Activated CD4-positive, alpha-beta memory T cell treated with anti-CD3 and anti-CD28 coated beads, Interleukin-2, amount 10 ng/mL, durations not matched to agents 7 days and 5 days (primary cell): Measurements from ENCODE around the gene CSAG1. TPM values are rescaled to one million over a fixed set of nuclear protein-coding genes. Genes with fewer than 3 reads are reported as not detected.
"Not testable (repeated sequence)": the region's sequence is repeated elsewhere in the genome, so short reads cannot be mapped to it uniquely, and the experiment has no call there.

Experiments used
- CTCF ChIA-PET: fragments of 350-600 bp; sonication (Branson Sonifier 250); formaldehyde crosslinking; loops from one replicate; lab custom pipeline; 2021; ENCODE audit warnings: antibody characterized with exemption, inconsistent platforms; lab: Charles Lee
- POLR2A ChIA-PET: fragments of 350-600 bp; sonication (Branson Sonifier 250); formaldehyde crosslinking; loops from one replicate; lab custom pipeline; 2021; ENCODE audit warnings: antibody characterized with exemption; lab: Charles Lee
- DNase-seq: peaks from one replicate; pipeline ENCODE4 v3.0.0-alpha.2; 2020
- H3K27ac Mint-ChIP-seq: one replicate; pipeline ENCODE4 v1.8.0; 2021; ENCODE audit warnings: mild to moderate bottlenecking, mixed read lengths
- H3K27me3 Mint-ChIP-seq: one replicate; pipeline ENCODE4 v1.8.0; 2021; ENCODE audit warnings: mixed read lengths
- H3K36me3 Mint-ChIP-seq: one replicate; pipeline ENCODE4 v1.8.0; 2021; ENCODE audit warnings: low read depth, mixed read lengths
- H3K4me1 Mint-ChIP-seq: one replicate; pipeline ENCODE4 v1.8.0; 2021; ENCODE audit warnings: mixed read lengths
- H3K4me3 Mint-ChIP-seq: one replicate; pipeline ENCODE4 v1.8.0; 2021; ENCODE audit warnings: mild to moderate bottlenecking, mixed read lengths
- H3K9me3 Mint-ChIP-seq: one replicate; pipeline ENCODE4 v1.8.0; 2021; ENCODE audit warnings: mixed read lengths
- total RNA-seq, 2 experiments: library from RNA; stranded (reverse); gene quantifications; one replicate each; pipeline ENCODE4 v1.2.3, GENCODE V29; 2021

Gene CSAG1, protein sequence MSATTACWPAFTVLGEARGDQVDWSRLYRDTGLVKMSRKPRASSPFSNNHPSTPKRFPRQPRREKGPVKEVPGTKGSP
- not detected for total RNA-seq

DNA sequence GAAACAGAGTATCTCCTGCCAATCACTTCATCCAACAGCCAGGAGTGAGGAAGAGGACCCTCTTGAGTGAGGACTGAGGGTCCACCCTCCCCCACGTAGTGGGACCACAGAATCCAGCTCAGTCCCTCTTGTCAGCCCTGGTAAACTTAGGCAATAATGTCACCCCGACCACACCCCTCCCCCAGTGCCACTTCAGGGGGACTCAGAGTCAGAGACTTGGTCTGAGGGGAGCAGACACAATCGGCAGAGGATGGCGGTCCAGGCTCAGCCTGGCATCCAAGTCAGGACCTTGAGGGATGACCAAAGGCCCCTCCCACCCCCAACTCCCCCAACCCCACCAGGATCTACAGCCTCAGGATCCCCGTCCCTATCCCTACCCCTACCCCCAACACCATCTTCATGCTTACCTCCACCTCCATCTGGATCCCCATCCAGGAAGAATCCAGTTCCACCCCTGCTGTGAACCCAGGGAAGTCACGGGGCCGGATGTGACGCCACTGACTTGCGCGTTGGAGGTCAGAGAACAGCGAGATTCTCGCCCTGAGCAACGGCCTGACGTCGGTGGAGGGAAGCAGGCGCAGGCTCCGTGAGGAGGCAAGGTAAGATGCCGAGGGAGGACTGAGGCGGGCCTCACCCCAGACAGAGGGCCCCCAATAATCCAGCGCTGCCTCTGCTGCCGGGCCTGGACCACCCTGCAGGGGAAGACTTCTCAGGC lies at the start of gene CSAG1, which contains the start of gene MAGEA12:
Gene CSAG1, minus strand, starts transcription at position 461 of the 715 bp plus-strand sequence. CDS start 1,261 bp downstream, outside the sequence.
Gene MAGEA12, plus strand, starts transcription at position 497 of the 715 bp plus-strand sequence. CDS start 2,405 bp downstream, outside the sequence.
- H3K36me3 Mint-ChIP-seq = no peaks in the 10 kb centered on the region
- no peak within 1 kb of the TSS for H3K27ac Mint-ChIP-seq
- no peak within 1 kb of the TSS for H3K4me3 Mint-ChIP-seq
- POLR2A ChIA-PET = no interaction called here
- H3K4me1 Mint-ChIP-seq = no peaks in the 10 kb centered on the region
- no peaks in the 10 kb centered on the region for H3K9me3 Mint-ChIP-seq
- no peak for DNase-seq
- CTCF ChIA-PET = no interaction called here
- peaks cover 3% of the 10 kb centered on the region for H3K27me3 Mint-ChIP-seq

DNA sequence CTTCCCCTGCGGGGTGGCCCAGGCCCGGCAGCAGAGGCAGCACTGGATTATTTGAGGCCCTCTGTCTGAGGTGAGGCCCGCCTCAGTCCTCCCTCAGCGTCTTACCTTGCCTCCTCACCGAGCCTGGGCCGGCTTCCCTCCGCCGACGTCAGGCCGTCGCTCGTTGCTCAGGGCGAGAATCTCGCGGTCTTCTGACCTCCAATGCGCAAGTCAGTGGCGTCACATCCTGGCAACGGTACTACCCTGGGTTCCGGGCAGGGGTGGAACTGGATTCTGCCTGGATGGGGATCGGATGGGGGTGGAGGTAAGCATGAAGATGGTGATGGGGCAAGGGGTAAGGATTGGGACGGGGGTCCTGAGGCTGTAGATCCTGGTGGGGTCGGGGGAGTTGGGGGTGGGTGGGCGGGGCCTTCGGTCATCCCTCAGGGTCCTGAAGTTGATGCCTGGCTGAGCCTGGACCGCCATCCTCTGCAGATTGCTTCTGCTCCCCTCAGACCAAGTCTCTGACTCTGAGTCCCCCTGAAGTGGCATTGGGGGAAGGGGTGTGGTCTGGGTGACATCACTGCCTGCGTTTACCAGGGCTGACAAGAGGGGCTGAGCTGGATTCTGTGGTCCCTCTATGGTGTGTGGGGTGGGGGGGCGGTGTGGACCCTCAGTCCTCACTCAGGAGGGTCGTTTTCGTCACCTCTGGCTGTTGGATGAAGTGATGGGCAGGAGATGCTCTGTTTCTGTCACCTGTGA lies 36.2 kb upstream of the CSAG1 start, which contains the start of gene MAGEA6:
Gene MAGEA6, minus strand, starts transcription at position 141 of the 741 bp plus-strand sequence. CDS start 2,039 bp downstream, outside the sequence.
- H3K27me3 Mint-ChIP-seq, H3K36me3 Mint-ChIP-seq, CTCF ChIA-PET, DNase-seq, POLR2A ChIA-PET, H3K9me3 Mint-ChIP-seq, H3K4me3 Mint-ChIP-seq, H3K4me1 Mint-ChIP-seq, H3K27ac Mint-ChIP-seq: not testable (repeated sequence)

DNA sequence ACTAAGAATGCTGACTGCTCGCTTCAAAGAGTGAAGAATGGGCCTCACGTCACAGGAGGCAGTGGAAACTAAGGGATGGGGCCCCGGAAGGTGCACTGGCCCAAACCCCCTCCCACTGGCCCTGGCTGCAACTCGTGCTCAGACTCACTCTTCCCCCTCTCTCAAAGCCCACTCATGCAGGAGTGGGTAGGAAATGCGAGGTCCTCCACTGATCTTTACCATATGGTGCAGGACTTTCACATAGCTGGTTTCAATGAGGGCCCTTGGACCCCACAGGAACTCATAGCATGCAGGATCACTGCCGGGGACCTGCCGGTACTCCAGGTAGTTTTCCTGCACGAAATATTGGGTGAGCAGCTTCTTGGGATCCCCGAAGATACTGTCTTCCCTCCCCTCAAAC lies 33.0 kb upstream of the CSAG1 start:
- H3K4me1 Mint-ChIP-seq, H3K36me3 Mint-ChIP-seq, H3K4me3 Mint-ChIP-seq, H3K9me3 Mint-ChIP-seq, H3K27me3 Mint-ChIP-seq, POLR2A ChIA-PET, CTCF ChIA-PET, DNase-seq, H3K27ac Mint-ChIP-seq: not testable (repeated sequence)

DNA sequence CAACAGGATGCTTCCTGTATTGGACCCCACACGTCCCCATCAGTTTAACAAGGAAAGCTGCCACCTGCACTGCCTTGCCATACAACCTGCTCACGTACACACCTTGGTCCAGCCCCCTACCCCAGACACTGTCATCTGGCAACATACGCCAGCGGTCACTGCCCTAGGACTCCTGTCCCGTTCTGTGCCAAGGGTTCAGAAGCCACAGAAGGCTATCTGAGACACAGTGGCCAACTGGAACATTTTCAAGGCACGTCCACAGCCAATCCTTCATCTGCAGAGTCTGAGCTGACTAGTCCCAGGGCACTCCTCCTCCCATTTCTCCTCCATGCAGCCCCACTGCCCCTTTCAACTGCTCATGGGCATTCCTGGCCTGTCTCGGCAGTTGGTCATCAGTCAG lies 28.1 kb upstream of the CSAG1 start:
- CTCF ChIA-PET, H3K27ac Mint-ChIP-seq, POLR2A ChIA-PET, H3K9me3 Mint-ChIP-seq, H3K4me3 Mint-ChIP-seq, H3K4me1 Mint-ChIP-seq, DNase-seq, H3K27me3 Mint-ChIP-seq, H3K36me3 Mint-ChIP-seq: not testable (repeated sequence)

DNA sequence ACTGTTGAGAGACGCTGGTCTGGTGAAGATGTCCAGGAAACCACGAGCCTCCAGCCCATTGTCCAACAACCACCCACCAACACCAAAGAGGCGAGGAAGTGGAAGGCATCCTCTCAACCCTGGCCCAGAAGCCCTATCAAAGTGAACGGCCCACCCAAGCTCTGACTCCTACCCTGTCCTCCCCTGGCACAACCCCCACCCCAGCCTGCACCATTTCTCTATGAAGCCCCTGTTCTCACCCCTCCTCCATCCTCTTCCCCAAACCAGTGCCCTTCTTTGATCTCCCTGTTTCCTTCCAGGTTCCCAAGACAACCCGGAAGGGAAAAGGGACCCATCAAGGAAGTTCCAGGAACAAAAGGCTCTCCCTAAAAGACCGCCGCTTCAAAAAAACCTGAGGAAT lies 26.0 kb upstream of the CSAG1 start:
- DNase-seq, POLR2A ChIA-PET, H3K4me1 Mint-ChIP-seq, H3K27me3 Mint-ChIP-seq, H3K27ac Mint-ChIP-seq, H3K36me3 Mint-ChIP-seq, H3K4me3 Mint-ChIP-seq, H3K9me3 Mint-ChIP-seq, CTCF ChIA-PET: not testable (repeated sequence)

DNA sequence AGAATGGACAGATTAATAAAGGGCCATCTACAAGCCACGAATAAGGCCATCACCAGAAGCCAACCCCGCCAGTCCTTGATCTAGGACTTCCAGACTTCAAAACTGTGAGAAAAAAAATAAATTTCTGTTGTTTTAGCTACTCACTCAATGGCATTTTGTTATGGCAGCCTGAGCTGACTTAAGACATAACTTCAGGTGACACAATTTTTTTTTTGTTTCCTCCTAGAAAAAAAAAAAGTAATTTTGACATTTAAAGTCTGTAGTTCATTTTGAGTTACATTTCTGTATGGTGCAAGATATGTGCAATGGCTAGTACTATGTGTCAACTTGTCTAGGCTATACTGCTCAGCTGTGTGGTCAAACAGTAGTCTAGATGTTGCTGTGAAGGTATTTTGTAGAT lies 25.4 kb upstream of the CSAG1 start, which contains the start of gene CSAG3:
Gene CSAG3, plus strand, starts transcription at position 301 of the 400 bp plus-strand sequence.
- H3K9me3 Mint-ChIP-seq, CTCF ChIA-PET, H3K4me1 Mint-ChIP-seq, H3K36me3 Mint-ChIP-seq, H3K27ac Mint-ChIP-seq, POLR2A ChIA-PET, H3K27me3 Mint-ChIP-seq, DNase-seq, H3K4me3 Mint-ChIP-seq: not testable (repeated sequence)

DNA sequence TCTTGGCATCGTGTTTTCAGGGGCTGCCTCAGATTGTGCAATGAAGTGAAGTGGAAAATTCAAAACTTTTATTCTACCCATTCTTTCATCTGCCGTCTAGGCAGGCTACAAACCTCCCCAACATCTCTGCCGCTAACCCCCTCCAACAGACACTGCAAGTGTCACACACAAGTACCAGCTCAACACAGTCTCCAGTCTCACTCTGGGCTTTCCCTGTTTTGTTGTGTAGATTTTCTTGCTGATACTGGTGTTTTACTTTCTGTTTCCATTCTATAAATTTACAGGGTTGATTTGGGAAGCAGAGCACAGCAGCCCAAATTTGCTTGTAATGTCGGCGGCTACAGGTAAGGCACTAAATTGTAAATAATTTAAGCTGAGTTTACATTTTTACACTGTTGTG lies 21.4 kb upstream of the CSAG1 start:
- H3K9me3 Mint-ChIP-seq, H3K27me3 Mint-ChIP-seq, H3K4me1 Mint-ChIP-seq, H3K4me3 Mint-ChIP-seq, POLR2A ChIA-PET, H3K36me3 Mint-ChIP-seq, CTCF ChIA-PET, DNase-seq, H3K27ac Mint-ChIP-seq: not testable (repeated sequence)

DNA sequence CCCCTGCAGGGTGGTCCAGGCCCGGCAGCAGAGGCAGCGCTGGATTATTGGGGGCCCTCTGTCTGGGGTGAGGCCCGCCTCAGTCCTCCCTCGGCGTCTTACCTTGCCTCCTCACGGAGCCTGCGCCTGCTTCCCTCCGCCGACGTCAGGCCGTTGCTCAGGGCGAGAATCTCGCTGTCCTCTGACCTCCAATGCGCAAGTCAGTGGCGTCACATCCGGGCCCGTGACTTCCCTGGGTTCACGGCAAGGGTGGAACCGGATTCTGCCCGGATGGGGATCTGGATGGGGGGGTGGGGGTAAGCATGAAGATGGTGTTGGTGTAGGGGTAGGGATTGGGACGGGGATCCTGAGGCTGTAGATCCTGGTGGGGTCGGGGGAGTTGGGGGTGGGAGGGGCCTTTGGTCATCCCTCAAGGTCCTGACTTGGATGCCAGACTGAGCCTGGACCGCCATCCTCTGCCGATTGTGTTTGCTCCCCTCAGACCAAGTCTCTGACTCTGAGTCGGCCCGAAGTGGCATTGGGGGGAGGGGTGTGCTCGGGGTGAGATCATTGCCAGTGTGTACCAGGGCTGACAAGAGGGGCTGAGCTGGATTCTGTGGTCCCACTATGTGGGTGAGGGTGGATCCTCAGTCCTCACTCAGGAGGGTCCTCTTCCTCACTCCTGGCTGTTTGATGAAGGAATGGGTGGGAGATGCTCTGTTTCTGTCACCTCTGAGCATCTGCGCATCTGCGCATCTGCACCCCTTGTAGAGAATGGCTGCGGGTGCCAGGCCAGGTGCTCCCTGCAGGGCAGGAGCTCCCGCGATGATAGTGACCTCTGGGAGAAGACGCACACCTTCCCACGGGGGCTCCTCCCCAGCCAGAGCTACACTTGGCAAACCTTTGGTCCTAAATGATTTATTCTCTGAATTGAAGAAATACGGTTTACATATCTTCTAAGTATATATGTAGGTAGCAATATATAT lies 20.4 kb upstream of the CSAG1 start, which contains the start of gene MAGEA2:
Gene MAGEA2, minus strand, starts transcription at position 157 of the 965 bp plus-strand sequence. CDS start 2,479 bp downstream, outside the sequence.
- H3K27ac Mint-ChIP-seq, H3K9me3 Mint-ChIP-seq, DNase-seq, H3K4me3 Mint-ChIP-seq, POLR2A ChIA-PET, H3K4me1 Mint-ChIP-seq, H3K27me3 Mint-ChIP-seq, H3K36me3 Mint-ChIP-seq, CTCF ChIA-PET: not testable (repeated sequence)

DNA sequence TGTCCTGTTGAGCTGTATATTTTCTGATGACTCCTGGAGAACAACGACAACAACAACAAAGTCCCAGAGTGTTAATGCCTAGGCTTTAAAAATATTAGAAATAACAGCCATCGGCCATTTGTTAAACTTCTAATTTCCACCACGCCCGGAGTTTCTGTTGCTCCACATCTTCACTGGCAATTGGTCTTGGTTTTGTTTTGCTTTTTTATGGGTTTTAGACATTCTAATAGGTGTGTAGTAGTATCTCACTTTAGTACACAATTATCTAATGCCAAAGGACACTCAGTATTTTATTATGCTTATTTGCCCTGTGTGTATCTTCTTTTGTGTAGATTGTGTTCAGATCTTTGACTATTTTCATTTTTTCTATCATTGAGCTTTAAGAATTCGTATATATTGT lies 5.0 kb upstream of the CSAG1 start:
- CTCF ChIA-PET = no interaction called here

DNA sequence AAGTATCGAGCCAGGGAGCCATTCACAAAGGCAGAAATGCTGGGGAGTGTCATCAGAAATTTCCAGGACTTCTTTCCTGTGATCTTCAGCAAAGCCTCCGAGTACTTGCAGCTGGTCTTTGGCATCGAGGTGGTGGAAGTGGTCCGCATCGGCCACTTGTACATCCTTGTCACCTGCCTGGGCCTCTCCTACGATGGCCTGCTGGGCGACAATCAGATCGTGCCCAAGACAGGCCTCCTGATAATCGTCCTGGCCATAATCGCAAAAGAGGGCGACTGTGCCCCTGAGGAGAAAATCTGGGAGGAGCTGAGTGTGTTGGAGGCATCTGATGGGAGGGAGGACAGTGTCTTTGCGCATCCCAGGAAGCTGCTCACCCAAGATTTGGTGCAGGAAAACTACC lies 3.0 kb upstream of the CSAG1 start:
- CTCF ChIA-PET, H3K36me3 Mint-ChIP-seq, H3K9me3 Mint-ChIP-seq, H3K4me3 Mint-ChIP-seq, DNase-seq, H3K27me3 Mint-ChIP-seq, H3K27ac Mint-ChIP-seq, POLR2A ChIA-PET, H3K4me1 Mint-ChIP-seq: not testable (repeated sequence)

More for the DNA sequence above, 5.0 kb upstream of the CSAG1 start:
- no peak for DNase-seq
- POLR2A ChIA-PET = no interaction called here
- no peak overlapping the region for H3K27ac Mint-ChIP-seq
- H3K36me3 Mint-ChIP-seq = no peaks in the 10 kb centered on the region
- no peaks in the 10 kb centered on the region for H3K4me1 Mint-ChIP-seq
- no peak overlapping the region for H3K4me3 Mint-ChIP-seq
- H3K9me3 Mint-ChIP-seq = no peaks in the 10 kb centered on the region
- H3K27me3 Mint-ChIP-seq = no peaks in the 10 kb centered on the region

DNA sequence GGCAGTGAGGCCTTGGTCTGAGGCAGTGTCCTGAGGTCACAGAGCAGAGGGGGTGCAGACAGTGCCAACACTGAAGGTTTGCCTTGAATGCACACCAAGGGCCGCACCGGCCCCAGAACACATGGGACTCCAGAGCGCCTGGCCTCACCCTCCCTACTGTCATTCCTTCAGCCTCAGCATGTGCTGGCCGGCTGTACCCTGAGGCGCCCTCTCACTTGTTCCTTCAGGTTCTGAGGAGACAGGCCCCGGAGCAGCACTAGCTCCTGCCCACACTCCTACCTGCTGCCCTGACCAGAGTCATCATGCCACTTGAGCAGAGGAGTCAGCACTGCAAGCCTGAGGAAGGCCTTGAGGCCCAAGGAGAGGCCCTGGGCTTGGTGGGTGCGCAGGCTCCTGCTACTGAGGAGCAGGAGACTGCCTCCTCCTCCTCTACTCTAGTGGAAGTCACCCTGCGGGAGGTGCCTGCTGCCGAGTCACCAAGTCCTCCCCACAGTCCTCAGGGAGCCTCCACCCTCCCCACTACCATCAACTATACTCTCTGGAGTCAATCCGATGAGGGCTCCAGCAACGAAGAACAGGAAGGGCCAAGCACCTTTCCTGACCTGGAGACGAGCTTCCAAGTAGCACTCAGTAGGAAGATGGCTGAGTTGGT lies 2.5 kb upstream of the CSAG1 start:
- Mint-ChIP-seq H3K27ac (no peak overlapping the region), H3K27me3 (no peaks in the 10 kb centered on the region), H3K9me3 (no peaks in the 10 kb centered on the region), H3K4me1 (no peaks in the 10 kb centered on the region), H3K4me3 (no peak overlapping the region), H3K36me3 (no peaks in the 10 kb centered on the region)
- ChIA-PET CTCF (no interaction called here), POLR2A (no interaction called here)
- DNase-seq = no peak

DNA sequence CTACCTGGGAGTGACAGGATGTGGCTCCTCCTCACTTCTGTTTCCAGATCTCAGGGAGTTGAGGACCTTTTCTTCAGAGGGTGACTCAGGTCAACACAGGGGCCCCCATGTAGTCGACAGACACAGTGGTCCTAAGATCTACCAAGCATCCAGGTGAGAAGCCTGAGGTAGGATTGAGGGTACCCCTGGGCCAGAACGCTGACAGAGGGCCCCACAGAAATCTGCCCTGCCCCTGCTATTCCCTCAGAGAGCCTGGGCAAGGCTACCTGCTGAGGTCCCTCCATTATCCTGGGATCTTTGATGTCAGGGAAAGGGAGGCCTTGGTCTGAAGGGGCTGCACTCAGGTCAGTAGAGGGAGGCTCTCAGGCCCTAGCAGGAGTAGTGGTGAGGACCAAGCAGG lies 1.6 kb upstream of the CSAG1 start:
- ChIA-PET CTCF (no interaction called here), POLR2A (no interaction called here)
- no peaks in the 10 kb centered on the region for H3K9me3 Mint-ChIP-seq
- no peak for DNase-seq
- H3K36me3 Mint-ChIP-seq = no peaks in the 10 kb centered on the region
- H3K4me3 Mint-ChIP-seq = no peak overlapping the region
- H3K27me3 Mint-ChIP-seq = no peaks in the 10 kb centered on the region
- H3K4me1 Mint-ChIP-seq = no peaks in the 10 kb centered on the region
- H3K27ac Mint-ChIP-seq = no peak overlapping the region
